Myometrial cell (primary cell): ENCODE results near the gene NDRG3. TPM values are rescaled to one million over a fixed set of nuclear protein-coding genes. Genes with fewer than 3 reads are reported as not detected.

Experiments used
- total RNA-seq: library from RNA; depleted of rRNA; stranded (reverse); fragments of >200 nt; gene quantifications from 2 replicates; pipeline ENCODE4 v1.2.3, GENCODE V29; 2015

Gene NDRG3
- 18.7 and 28.2 TPM in 2 replicates for total RNA-seq

GRCh38 chr20:36745927-36746659, at the start of gene NDRG3:
NDRG3 (minus strand) TSS chr20:36746090; CDS start chr20:36721735, 24,355 bp downstream.

GRCh38 chr20:36773597-36774390, 27.9 kb upstream of the NDRG3 start, which contains the start of gene DSN1:
DSN1 (minus strand) TSS chr20:36773763; CDS start chr20:36771458, 2,305 bp downstream.

GRCh38 chr20:36645998-36646397, 99.9 kb downstream of the NDRG3 start, which contains the start of gene SLA2:
SLA2 (minus strand) TSS chr20:36646196; CDS start chr20:36641335, 4,861 bp downstream.

DNA sequence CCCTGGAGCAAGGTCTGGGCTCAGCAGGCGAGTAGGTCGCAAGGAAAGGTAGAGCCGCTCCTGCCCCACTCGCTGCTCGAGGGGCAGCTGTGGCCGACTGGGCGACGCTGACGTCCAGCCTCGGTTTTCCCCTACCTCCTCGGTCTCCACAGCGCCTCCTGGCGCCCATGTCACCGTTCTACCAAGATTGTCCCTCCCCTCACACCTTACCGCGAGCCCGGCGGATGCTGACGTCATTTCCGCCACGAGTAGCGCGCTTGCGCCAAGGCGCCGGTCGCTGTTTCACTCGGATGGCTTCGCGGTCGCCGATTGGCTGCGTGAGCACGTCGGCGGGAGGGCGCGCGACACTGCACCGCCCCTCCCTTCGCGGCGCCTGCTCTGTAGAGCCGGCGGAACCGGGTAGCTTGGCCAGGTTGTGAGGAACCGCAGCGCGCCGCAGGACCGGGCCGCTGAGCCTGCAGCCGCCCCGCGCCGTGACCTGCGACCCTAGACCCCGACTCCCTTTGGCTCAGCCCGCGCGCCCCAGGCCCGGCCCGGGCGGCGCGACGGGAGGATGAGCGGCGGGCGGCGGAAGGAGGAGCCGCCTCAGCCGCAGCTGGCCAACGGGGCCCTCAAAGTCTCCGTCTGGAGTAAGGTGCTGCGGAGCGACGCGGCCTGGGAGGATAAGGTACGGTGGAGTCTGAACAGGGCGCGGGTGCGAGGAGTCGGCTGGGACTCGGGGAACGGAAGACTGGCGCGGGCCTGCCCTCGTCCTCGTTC, 140.3 kb downstream of the NDRG3 start, which contains the start of gene RAB5IF:
TSS of gene RAB5IF (plus strand) at position 381 of the 759 bp plus-strand sequence. CDS start at position 554, 173 bp downstream.

Other genes with a start within 250 kb of the NDRG3 start
- 149 and 162 TPM in 2 replicates for gene MYL9, start 204.6 kb downstream of the NDRG3 start, total RNA-seq
- 4.1 and 14.1 TPM in 2 replicates for gene TGIF2, start 172.5 kb downstream of the NDRG3 start, total RNA-seq
- gene RAB5IF, start 140.3 kb downstream of the NDRG3 start, total RNA-seq: 119 and 131 TPM in 2 replicates
- not detected in 2 replicates for gene SLA2, start 99.9 kb downstream of the NDRG3 start, total RNA-seq
- 20.5 and 23.0 TPM in 2 replicates for gene DSN1, start 27.7 kb upstream of the NDRG3 start, total RNA-seq
- not detected in 2 replicates for gene TLDC2, start 130.0 kb upstream of the NDRG3 start, total RNA-seq
- 22.5 and 34.9 TPM in 2 replicates for gene SAMHD1, start 205.6 kb upstream of the NDRG3 start, total RNA-seq